HEK293 (cell line): ENCODE measurements around the gene SELENOS.

Experiments used
- CTCF ChIA-PET: fragments of 350-600 bp; formaldehyde crosslinking; extraction: SDS; loops from one replicate; lab custom pipeline; 2021; ENCODE audit warnings: antibody characterized with exemption; lab: Yijun Ruan, JAX
- POLR2A ChIA-PET: fragments of 300-600 bp; formaldehyde crosslinking; extraction: SDS; loops from one replicate; lab custom pipeline; 2020; ENCODE audit warnings: antibody characterized with exemption, inconsistent platforms; lab: Yijun Ruan, JAX
- H3K27ac ChIP-seq: fragments of 200-500 bp; sonication (Bioruptor generic); 2 replicates; pipeline ENCODE4 v1.5.1; 2014; ENCODE audit warnings: low read depth, low read length, control low read depth, inconsistent platforms; ENCODE audit errors: extremely low read depth
- H3K36me3 ChIP-seq, 2 experiments: fragments of 200-500 bp in 1 of 2; sonication (Bioruptor generic) in 1 of 2; 1 replicate in 1 of 2; 2 replicates in 1 of 2; pipeline ENCODE4 v1.5.1; 2014 to 2017; ENCODE audit warnings: inconsistent platforms in 2 of 2, low read length in 2 of 2; ENCODE audit not compliant: control insufficient read depth in 2 of 2, insufficient read depth in 1 of 2
- H3K4me1 ChIP-seq: fragments of 200-500 bp; sonication (Bioruptor generic); 2 replicates; pipeline ENCODE4 v1.5.1; 2014; ENCODE audit warnings: mild to moderate bottlenecking, low read length, inconsistent platforms; ENCODE audit not compliant: control insufficient read depth, insufficient read depth
- H3K4me3 ChIP-seq: 2 replicates; pipeline ENCODE4 v1.5.1; 2011; ENCODE audit warnings: low read depth, mild to moderate bottlenecking, control low read depth, low read length, moderate library complexity
- H3K9me3 ChIP-seq: fragments of 200-500 bp; sonication (Bioruptor generic); 2 replicates; pipeline ENCODE4 v1.5.1; 2014; ENCODE audit warnings: low read depth, low read length, inconsistent platforms; ENCODE audit not compliant: control insufficient read depth, insufficient read depth
- BCL6B ChIP-seq: fragments of 450-650 bp; formaldehyde crosslinking; IDR thresholded peaks from 2 replicates; pipeline ENCODE4 v1.5.1; 2017; ENCODE audit warnings: missing biosample characterization, missing genetic modification characterization
- CTCF ChIP-seq: fragments of 450-650 bp; formaldehyde crosslinking; IDR thresholded peaks from 2 replicates; pipeline ENCODE4 v1.5.1; 2016; ENCODE audit warnings: missing biosample characterization, missing genetic modification characterization
- IKZF3 ChIP-seq: fragments of 450-650 bp; IDR thresholded peaks from 2 replicates; pipeline ENCODE4 v1.5.0; 2018; ENCODE audit warnings: missing biosample characterization, mild to moderate bottlenecking, missing genetic modification characterization, moderate library complexity
- PBX3 ChIP-seq: sonication (generic); formaldehyde crosslinking; IDR thresholded peaks from 2 replicates; pipeline ENCODE4 v1.8.1; 2022; ENCODE audit warnings: mild to moderate bottlenecking, moderate library complexity, missing genetic modification reagents
- SP3 ChIP-seq: fragments of 450-650 bp; formaldehyde crosslinking; IDR thresholded peaks from 2 replicates; pipeline ENCODE4 v1.5.1; 2016; ENCODE audit warnings: missing biosample characterization, missing genetic modification characterization
- ZBTB17 ChIP-seq: fragments of 450-650 bp; formaldehyde crosslinking; IDR thresholded peaks from 2 replicates; pipeline ENCODE4 v1.5.1; 2016; ENCODE audit warnings: missing biosample characterization, missing genetic modification characterization
- ZNF335 ChIP-seq: fragments of 450-650 bp; formaldehyde crosslinking; conservative IDR thresholded peaks from 2 replicates; pipeline ENCODE4 v1.5.1; 2016; ENCODE audit warnings: missing biosample characterization, missing genetic modification characterization
- ZNF473 ChIP-seq: fragments of 450-650 bp; formaldehyde crosslinking; IDR thresholded peaks from 2 replicates; pipeline ENCODE4 v1.5.1; 2017; ENCODE audit warnings: missing biosample characterization, missing genetic modification characterization
- ZNF585B ChIP-seq: fragments of 450-650 bp; formaldehyde crosslinking; IDR thresholded peaks from 2 replicates; pipeline ENCODE4 v1.5.1; 2016; ENCODE audit warnings: missing biosample characterization, missing genetic modification characterization
- ZNF639 ChIP-seq: fragments of 450-650 bp; formaldehyde crosslinking; IDR thresholded peaks from 2 replicates; pipeline ENCODE4 v1.5.1; 2016; ENCODE audit warnings: missing biosample characterization, missing genetic modification characterization
- ZNF664 ChIP-seq: fragments of 450-650 bp; formaldehyde crosslinking; IDR thresholded peaks from 2 replicates; pipeline ENCODE4 v1.5.1; 2016; ENCODE audit warnings: missing biosample characterization, missing genetic modification characterization
- ZNF704 ChIP-seq: fragments of 450-650 bp; formaldehyde crosslinking; IDR thresholded peaks from 2 replicates; pipeline ENCODE4 v1.5.1; 2016; ENCODE audit warnings: missing biosample characterization, missing genetic modification characterization
- ZNF777 ChIP-seq: fragments of 450-650 bp; formaldehyde crosslinking; IDR thresholded peaks from 2 replicates; pipeline ENCODE4 v1.5.1; 2017; ENCODE audit warnings: missing biosample characterization, missing genetic modification characterization, borderline replicate concordance
- ZSCAN23 ChIP-seq: fragments of 450-650 bp; formaldehyde crosslinking; IDR thresholded peaks from 2 replicates; pipeline ENCODE4 v1.5.1; 2016; ENCODE audit warnings: missing biosample characterization, missing genetic modification characterization
- TF ChIP-seq, protein P1 (sequence below): fragments of 450-650 bp; formaldehyde crosslinking; conservative IDR thresholded peaks from 2 replicates; pipeline ENCODE4 v1.5.1; 2016; ENCODE audit warnings: low read depth, missing biosample characterization, missing genetic modification characterization
- TF ChIP-seq, protein P2 (sequence below): fragments of 450-650 bp; formaldehyde crosslinking; IDR thresholded peaks from 2 replicates; pipeline ENCODE4 v1.5.1; 2016; ENCODE audit warnings: missing biosample characterization, missing genetic modification characterization

Gene SELENOS

GRCh38 chr15:101277943-101278564 is 769 bp upstream of the SELENOS start (continued):
- TF ChIP-seq SP3 (tag by site-specific recombination) (no peak), ZNF473 (tag by site-specific recombination) (no peak), IKZF3 (tag by site-specific recombination) (peak; percentile 53; the same call in 1 of the 2 replicates), ZNF704 (tag by site-specific recombination) (no peak), ZNF335 (tag by site-specific recombination) (0 out of 2 replicates have a peak, but pooled peaks have one; percentile 3), ZNF664 (tag by site-specific recombination) (no peak), ZNF585B (tag by site-specific recombination) (no peak)
- TF ChIP-seq, protein P1, sequence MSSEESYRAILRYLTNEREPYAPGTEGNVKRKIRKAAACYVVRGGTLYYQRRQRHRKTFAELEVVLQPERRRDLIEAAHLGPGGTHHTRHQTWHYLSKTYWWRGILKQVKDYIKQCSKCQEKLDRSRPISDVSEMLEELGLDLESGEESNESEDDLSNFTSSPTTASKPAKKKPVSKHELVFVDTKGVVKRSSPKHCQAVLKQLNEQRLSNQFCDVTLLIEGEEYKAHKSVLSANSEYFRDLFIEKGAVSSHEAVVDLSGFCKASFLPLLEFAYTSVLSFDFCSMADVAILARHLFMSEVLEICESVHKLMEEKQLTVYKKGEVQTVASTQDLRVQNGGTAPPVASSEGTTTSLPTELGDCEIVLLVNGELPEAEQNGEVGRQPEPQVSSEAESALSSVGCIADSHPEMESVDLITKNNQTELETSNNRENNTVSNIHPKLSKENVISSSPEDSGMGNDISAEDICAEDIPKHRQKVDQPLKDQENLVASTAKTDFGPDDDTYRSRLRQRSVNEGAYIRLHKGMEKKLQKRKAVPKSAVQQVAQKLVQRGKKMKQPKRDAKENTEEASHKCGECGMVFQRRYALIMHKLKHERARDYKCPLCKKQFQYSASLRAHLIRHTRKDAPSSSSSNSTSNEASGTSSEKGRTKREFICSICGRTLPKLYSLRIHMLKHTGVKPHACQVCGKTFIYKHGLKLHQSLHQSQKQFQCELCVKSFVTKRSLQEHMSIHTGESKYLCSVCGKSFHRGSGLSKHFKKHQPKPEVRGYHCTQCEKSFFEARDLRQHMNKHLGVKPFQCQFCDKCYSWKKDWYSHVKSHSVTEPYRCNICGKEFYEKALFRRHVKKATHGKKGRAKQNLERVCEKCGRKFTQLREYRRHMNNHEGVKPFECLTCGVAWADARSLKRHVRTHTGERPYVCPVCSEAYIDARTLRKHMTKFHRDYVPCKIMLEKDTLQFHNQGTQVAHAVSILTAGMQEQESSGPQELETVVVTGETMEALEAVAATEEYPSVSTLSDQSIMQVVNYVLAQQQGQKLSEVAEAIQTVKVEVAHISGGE (tag by site-specific recombination) = peak; percentile 25; the same call in 1 of the 2 replicates

GRCh38 chr15:101276501-101277037 is 716 bp downstream of the SELENOS start:
- H3K27ac ChIP-seq = peak overlapping the region; percentile 77
- no peaks in the 10 kb centered on the region for H3K4me1 ChIP-seq
- ChIA-PET POLR2A (interaction anchor here (0.9 to 2.4 kb wide), 4 partner anchors 9 to 25 kb away, joined by 3 to 13 read pairs (median 6); partner anchors contain the start of genes CHSY1 and SNRPA1), CTCF (interaction anchor here (0.7 to 1.3 kb wide), 7 partner anchors 8 to 364 kb away, joined by 3 to 6 read pairs (median 4); no protein-coding TSS in a partner anchor)
- H3K9me3 ChIP-seq = no peaks in the 10 kb centered on the region
- TF ChIP-seq ZNF335 (tag by site-specific recombination) = peak; percentile 85
- no peak for TF ChIP-seq BCL6B (tag by site-specific recombination)
- TF ChIP-seq CTCF (tag by site-specific recombination) = peak; percentile 11; the same call in 1 of the 2 replicates
- TF ChIP-seq ZBTB17 = peak; percentile 80
- H3K4me3 ChIP-seq = peak overlapping the region; percentile 60
- peaks cover 57 to 60% of the 10 kb centered on the region in 2 experiments for H3K36me3 ChIP-seq

DNA sequence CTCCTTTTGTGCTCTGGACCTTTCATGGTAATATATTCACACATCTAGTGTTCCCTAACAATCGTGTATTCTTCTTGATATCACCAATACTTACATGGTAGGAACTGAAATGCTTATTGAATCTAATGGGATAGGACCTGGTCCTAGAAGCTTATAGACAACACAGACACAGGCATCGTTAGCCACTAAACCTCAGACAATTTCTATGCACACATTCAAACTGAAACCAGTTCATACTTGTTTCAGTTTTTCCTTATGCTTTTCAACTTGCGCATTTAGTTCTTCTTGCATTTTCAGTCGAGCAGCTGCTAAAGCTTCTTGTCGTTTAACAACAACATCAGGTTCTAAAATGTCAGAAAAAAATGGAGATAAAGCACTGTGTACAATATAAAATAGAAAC is 2.3 kb downstream of the SELENOS start:
- ChIA-PET POLR2A (interaction anchor here (2.4 kb wide), 1 partner anchor 20 kb away, joined by 9 read pairs; the partner anchor contains the start of gene SNRPA1), CTCF (interaction anchor here (0.7 to 1.2 kb wide), 5 partner anchors 14 to 267 kb away, joined by 3 to 4 read pairs (median 3); no protein-coding TSS in a partner anchor)
- Histone ChIP-seq H3K4me3 (no peak overlapping the region), H3K9me3 (no peaks in the 10 kb centered on the region), H3K27ac (no peak overlapping the region), H3K36me3 (peaks cover 56 to 58% of the 10 kb centered on the region in 2 experiments), H3K4me1 (no peaks in the 10 kb centered on the region)
- TF ChIP-seq PBX3 (CRISPR knock-in tag) = no peak
- TF ChIP-seq ZNF639 (tag by site-specific recombination) = no peak
- TF ChIP-seq, protein P2, sequence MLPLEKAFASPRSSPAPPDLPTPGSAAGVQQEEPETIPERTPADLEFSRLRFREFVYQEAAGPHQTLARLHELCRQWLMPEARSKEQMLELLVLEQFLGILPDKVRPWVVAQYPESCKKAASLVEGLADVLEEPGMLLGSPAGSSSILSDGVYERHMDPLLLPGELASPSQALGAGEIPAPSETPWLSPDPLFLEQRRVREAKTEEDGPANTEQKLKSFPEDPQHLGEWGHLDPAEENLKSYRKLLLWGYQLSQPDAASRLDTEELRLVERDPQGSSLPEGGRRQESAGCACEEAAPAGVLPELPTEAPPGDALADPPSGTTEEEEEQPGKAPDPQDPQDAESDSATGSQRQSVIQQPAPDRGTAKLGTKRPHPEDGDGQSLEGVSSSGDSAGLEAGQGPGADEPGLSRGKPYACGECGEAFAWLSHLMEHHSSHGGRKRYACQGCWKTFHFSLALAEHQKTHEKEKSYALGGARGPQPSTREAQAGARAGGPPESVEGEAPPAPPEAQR (tag by site-specific recombination) = no peak
- no peak for TF ChIP-seq ZSCAN23
- TF ChIP-seq ZNF777 = no peak
